GM23338 (cell line): ENCODE results near the gene KIF25. TPM values are rescaled to one million over a fixed set of nuclear protein-coding genes. Genes with fewer than 3 reads are reported as not detected.

Experiments used
- ATAC-seq: fragments of 200-7000 bp; cut with Tn5 transposase; 3 replicates; pipeline ENCODE4 v1.9.1; 2020
- DNase-seq: peaks from one replicate; pipeline ENCODE4 v3.0.0-alpha.2; 2015; ENCODE audit warnings: low spot score
- H2AFZ ChIP-seq: fragments of 200-600 bp; sonication (generic); 2 replicates; pipeline ENCODE4 v1.8.0; 2016; ENCODE audit warnings: antibody characterized with exemption, mild to moderate bottlenecking, moderate library complexity
- H3F3A ChIP-seq: fragments of 200-600 bp; sonication (generic); replicated peaks from 2 replicates; pipeline ENCODE4 v1.8.0; 2017; ENCODE audit warnings: antibody characterized with exemption, mixed run types, low read depth
- H3K27ac ChIP-seq: fragments of 200-600 bp; sonication (generic); 2 replicates; pipeline ENCODE4 v1.6.1; 2016; ENCODE audit warnings: low read depth
- H3K27me3 ChIP-seq: fragments of 200-600 bp; sonication (generic); 2 replicates; pipeline ENCODE4 v1.8.0; 2016; ENCODE audit warnings: mild to moderate bottlenecking, mixed run types, moderate library complexity; ENCODE audit not compliant: insufficient read depth
- H3K36me3 ChIP-seq: fragments of 200-600 bp; sonication (generic); 2 replicates; pipeline ENCODE4 v1.8.0; 2016; ENCODE audit warnings: mild to moderate bottlenecking; ENCODE audit not compliant: insufficient read depth
- H3K4me1 ChIP-seq: fragments of 200-600 bp; sonication (generic); 2 replicates; pipeline ENCODE4 v1.8.0; 2016; ENCODE audit warnings: mild to moderate bottlenecking, moderate library complexity; ENCODE audit not compliant: insufficient read depth
- H3K4me2 ChIP-seq: fragments of 200-600 bp; sonication (generic); 2 replicates; pipeline ENCODE4 v1.7.1; 2017; ENCODE audit warnings: mixed run types
- H3K4me3 ChIP-seq: fragments of 200-600 bp; sonication (generic); 2 replicates; pipeline ENCODE4 v1.6.1; 2016; ENCODE audit warnings: mixed run types
- H3K79me2 ChIP-seq: fragments of 200-600 bp; sonication (generic); replicated peaks from 2 replicates; pipeline ENCODE4 v1.8.0; 2017; ENCODE audit warnings: mild to moderate bottlenecking; ENCODE audit not compliant: insufficient read depth
- H3K9me2 ChIP-seq: fragments of 200-600 bp; sonication (generic); 2 replicates; pipeline ENCODE4 v1.8.0; 2017; ENCODE audit not compliant: insufficient read depth
- H4K20me1 ChIP-seq: fragments of 200-600 bp; sonication (generic); replicated peaks from 2 replicates; pipeline ENCODE4 v1.8.0; 2017; ENCODE audit warnings: mild to moderate bottlenecking; ENCODE audit not compliant: insufficient read depth
- H3K27ac Mint-ChIP-seq: 2 replicates; pipeline ENCODE4 v1.8.0; 2020; ENCODE audit warnings: inconsistent platforms, mild to moderate bottlenecking, moderate library complexity, mixed read lengths
- H3K27me3 Mint-ChIP-seq: 3 replicates; pipeline ENCODE4 v1.8.0; 2022; ENCODE audit warnings: low read depth, mild to moderate bottlenecking, moderate library complexity, mixed read lengths, inconsistent platforms; ENCODE audit not compliant: insufficient read depth, poor library complexity
- H3K36me3 Mint-ChIP-seq: 3 replicates; pipeline ENCODE4 v1.8.0; 2021; ENCODE audit warnings: low read depth, mild to moderate bottlenecking, inconsistent platforms, moderate library complexity, mixed read lengths
- H3K4me1 Mint-ChIP-seq: 3 replicates; pipeline ENCODE4 v1.8.0; 2020; ENCODE audit warnings: mild to moderate bottlenecking, inconsistent platforms, mixed read lengths
- H3K4me3 Mint-ChIP-seq: 3 replicates; pipeline ENCODE4 v1.8.0; 2021; ENCODE audit warnings: moderate library complexity, mild to moderate bottlenecking, inconsistent platforms, mixed read lengths
- H3K9me3 Mint-ChIP-seq: 3 replicates; pipeline ENCODE4 v1.8.0; 2020; ENCODE audit warnings: moderate library complexity, mild to moderate bottlenecking, inconsistent platforms, mixed read lengths
- EZH2phosphoT487 ChIP-seq: fragments of 200-600 bp; sonication (generic); IDR thresholded peaks from one replicate; pipeline ENCODE4 v1.8.1; 2018; ENCODE audit warnings: antibody characterized with exemption; ENCODE audit not compliant: unreplicated experiment
- JUNB ChIP-seq: IDR thresholded peaks from one replicate; pipeline ENCODE4 v1.6.1; 2016; ENCODE audit warnings: antibody characterized with exemption; ENCODE audit not compliant: unreplicated experiment
- POLR2AphosphoS5 ChIP-seq: IDR thresholded peaks from 2 replicates; pipeline ENCODE4 v1.6.1; 2016; ENCODE audit warnings: antibody characterized with exemption, low read depth
- STAT1 ChIP-seq: IDR thresholded peaks from one replicate; pipeline ENCODE4 v1.6.1; 2016; ENCODE audit warnings: antibody characterized with exemption; ENCODE audit not compliant: unreplicated experiment
- ZNF331 ChIP-seq: fragments of 250-450 bp; sonication (Bioruptor Pico); IDR thresholded peaks from 2 replicates; pipeline ENCODE4 v1.5.0; 2020; ENCODE audit warnings: low read depth, mild to moderate bottlenecking, moderate library complexity
- polyA plus RNA-seq: library from polyadenylated mRNA; unstranded; fragments of >200 nt; fragmentation: Nextera tagmentation; extraction: Ambion mirVana; gene quantifications from 2 replicates; pipeline ENCODE4 v1.2.1, GENCODE V29; 2016
- total RNA-seq: library from RNA; depleted of rRNA; stranded (reverse); fragments of >200 nt; shearing (Covaris generic); gene quantifications from 2 replicates; pipeline ENCODE4 v1.2.3, GENCODE V29; 2014
- TF ChIP-seq, protein P1 (sequence below), 2 experiments: fragments of 200-600 bp in 1 of 2; sonication (generic) in 1 of 2; conservative IDR thresholded peaks; 2 replicates each; pipeline versions ENCODE4 v1.5.1 to v1.6.1; 2016 to 2017; ENCODE audit warnings: antibody characterized with exemption in 2 of 2, low read depth in 2 of 2, mild to moderate bottlenecking in 2 of 2, moderate library complexity in 1 of 2
- TF ChIP-seq, protein P2 (sequence below): fragments of 250-450 bp; sonication (Bioruptor Pico); IDR thresholded peaks from 2 replicates; pipeline ENCODE4 v1.5.0; 2020; ENCODE audit warnings: mild to moderate bottlenecking, moderate library complexity

KIF25 gene
- total and polyA plus RNA-seq, 2 experiments from 2014 or later = 0.69 to 0.76 TPM

DNA sequence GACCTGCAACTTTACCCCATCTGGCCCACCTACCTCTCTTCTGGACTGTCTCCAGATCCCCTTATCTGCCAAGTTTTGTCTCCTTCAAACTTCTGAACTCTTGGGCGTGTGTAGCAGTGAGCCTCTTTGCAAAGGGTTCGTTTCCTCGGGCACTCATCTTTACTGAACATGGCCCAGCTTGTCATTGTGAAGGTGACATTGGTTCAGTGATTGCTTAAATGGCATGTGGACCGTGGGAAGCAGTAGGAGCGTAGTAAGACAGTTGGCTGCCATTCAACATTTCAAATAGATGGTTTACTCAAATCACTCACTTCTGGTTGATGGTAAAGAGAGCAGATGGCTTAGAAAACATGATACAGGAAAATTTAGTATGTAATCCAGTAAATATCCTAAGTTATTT lies 34.8 kb upstream of the KIF25 start:
- TF ChIP-seq, protein P1, sequence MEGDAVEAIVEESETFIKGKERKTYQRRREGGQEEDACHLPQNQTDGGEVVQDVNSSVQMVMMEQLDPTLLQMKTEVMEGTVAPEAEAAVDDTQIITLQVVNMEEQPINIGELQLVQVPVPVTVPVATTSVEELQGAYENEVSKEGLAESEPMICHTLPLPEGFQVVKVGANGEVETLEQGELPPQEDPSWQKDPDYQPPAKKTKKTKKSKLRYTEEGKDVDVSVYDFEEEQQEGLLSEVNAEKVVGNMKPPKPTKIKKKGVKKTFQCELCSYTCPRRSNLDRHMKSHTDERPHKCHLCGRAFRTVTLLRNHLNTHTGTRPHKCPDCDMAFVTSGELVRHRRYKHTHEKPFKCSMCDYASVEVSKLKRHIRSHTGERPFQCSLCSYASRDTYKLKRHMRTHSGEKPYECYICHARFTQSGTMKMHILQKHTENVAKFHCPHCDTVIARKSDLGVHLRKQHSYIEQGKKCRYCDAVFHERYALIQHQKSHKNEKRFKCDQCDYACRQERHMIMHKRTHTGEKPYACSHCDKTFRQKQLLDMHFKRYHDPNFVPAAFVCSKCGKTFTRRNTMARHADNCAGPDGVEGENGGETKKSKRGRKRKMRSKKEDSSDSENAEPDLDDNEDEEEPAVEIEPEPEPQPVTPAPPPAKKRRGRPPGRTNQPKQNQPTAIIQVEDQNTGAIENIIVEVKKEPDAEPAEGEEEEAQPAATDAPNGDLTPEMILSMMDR (conservative IDR thresholded peaks at IDR 0.05; ENCODE audit: low read depth in 2 of 2) = no peak
- TF ChIP-seq, protein P2, sequence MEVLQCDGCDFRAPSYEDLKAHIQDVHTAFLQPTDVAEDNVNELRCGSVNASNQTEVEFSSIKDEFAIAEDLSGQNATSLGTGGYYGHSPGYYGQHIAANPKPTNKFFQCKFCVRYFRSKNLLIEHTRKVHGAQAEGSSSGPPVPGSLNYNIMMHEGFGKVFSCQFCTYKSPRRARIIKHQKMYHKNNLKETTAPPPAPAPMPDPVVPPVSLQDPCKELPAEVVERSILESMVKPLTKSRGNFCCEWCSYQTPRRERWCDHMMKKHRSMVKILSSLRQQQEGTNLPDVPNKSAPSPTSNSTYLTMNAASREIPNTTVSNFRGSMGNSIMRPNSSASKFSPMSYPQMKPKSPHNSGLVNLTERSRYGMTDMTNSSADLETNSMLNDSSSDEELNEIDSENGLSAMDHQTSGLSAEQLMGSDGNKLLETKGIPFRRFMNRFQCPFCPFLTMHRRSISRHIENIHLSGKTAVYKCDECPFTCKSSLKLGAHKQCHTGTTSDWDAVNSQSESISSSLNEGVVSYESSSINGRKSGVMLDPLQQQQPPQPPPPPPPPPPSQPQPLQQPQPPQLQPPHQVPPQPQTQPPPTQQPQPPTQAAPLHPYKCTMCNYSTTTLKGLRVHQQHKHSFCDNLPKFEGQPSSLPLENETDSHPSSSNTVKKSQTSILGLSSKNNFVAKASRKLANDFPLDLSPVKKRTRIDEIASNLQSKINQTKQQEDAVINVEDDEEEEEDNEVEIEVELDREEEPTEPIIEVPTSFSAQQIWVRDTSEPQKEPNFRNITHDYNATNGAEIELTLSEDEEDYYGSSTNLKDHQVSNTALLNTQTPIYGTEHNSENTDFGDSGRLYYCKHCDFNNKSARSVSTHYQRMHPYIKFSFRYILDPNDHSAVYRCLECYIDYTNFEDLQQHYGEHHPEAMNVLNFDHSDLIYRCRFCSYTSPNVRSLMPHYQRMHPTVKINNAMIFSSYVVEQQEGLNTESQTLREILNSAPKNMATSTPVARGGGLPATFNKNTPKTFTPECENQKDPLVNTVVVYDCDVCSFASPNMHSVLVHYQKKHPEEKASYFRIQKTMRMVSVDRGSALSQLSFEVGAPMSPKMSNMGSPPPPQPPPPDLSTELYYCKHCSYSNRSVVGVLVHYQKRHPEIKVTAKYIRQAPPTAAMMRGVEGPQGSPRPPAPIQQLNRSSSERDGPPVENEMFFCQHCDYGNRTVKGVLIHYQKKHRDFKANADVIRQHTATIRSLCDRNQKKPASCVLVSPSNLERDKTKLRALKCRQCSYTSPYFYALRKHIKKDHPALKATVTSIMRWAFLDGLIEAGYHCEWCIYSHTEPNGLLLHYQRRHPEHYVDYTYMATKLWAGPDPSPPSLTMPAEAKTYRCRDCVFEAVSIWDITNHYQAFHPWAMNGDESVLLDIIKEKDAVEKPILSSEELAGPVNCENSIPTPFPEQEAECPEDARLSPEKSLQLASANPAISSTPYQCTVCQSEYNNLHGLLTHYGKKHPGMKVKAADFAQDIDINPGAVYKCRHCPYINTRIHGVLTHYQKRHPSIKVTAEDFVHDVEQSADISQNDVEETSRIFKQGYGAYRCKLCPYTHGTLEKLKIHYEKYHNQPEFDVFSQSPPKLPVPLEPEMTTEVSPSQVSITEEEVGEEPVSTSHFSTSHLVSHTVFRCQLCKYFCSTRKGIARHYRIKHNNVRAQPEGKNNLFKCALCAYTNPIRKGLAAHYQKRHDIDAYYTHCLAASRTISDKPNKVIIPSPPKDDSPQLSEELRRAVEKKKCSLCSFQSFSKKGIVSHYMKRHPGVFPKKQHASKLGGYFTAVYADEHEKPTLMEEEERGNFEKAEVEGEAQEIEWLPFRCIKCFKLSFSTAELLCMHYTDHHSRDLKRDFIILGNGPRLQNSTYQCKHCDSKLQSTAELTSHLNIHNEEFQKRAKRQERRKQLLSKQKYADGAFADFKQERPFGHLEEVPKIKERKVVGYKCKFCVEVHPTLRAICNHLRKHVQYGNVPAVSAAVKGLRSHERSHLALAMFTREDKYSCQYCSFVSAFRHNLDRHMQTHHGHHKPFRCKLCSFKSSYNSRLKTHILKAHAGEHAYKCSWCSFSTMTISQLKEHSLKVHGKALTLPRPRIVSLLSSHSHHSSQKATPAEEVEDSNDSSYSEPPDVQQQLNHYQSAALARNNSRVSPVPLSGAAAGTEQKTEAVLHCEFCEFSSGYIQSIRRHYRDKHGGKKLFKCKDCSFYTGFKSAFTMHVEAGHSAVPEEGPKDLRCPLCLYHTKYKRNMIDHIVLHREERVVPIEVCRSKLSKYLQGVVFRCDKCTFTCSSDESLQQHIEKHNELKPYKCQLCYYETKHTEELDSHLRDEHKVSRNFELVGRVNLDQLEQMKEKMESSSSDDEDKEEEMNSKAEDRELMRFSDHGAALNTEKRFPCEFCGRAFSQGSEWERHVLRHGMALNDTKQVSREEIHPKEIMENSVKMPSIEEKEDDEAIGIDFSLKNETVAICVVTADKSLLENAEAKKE (CRISPR knock-in tag) = no peak
- TF ChIP-seq POLR2AphosphoS5 (no peak), EZH2phosphoT487 (no peak), JUNB (no peak), ZNF331 (no peak), STAT1 (no peak)
- no peak overlapping the region for H3K27ac Mint-ChIP-seq
- peaks cover 1% of the 10 kb centered on the region; the same call in 2 of the 3 replicates for H3K4me1 Mint-ChIP-seq
- no peak overlapping the region for H3K4me3 Mint-ChIP-seq
- Histone ChIP-seq H4K20me1 (peaks cover 6% of the 10 kb centered on the region), H2AFZ (no peak overlapping the region), H3K36me3 (peaks cover 17% of the 10 kb centered on the region), H3K4me2 (no peak overlapping the region), H3K79me2 (peaks cover 22% of the 10 kb centered on the region), H3K4me3 (no peak overlapping the region), H3K27ac (no peak overlapping the region), H3F3A (peaks cover 4% of the 10 kb centered on the region), H3K4me1 (no peaks in the 10 kb centered on the region), H3K9me2 (no peaks in the 10 kb centered on the region), H3K27me3 (no peaks in the 10 kb centered on the region)
- ATAC-seq (no peak), DNase-seq (no peak)
- H3K27me3 Mint-ChIP-seq = peaks cover 4% of the 10 kb centered on the region
- no peaks in the 10 kb centered on the region for H3K9me3 Mint-ChIP-seq
- H3K36me3 Mint-ChIP-seq = peaks cover 41% of the 10 kb centered on the region
